HL-60 (cell line): ENCODE results near the gene SLC38A10.

ENCODE experiments used
- CTCF ChIP-seq: IDR thresholded peaks from one replicate; pipeline ENCODE4 v1.5.1; 2011; ENCODE audit warnings: low read length, control low read depth, inconsistent platforms; ENCODE audit not compliant: insufficient read depth
- POLR2AphosphoS5 ChIP-seq: IDR thresholded peaks from 2 replicates; pipeline ENCODE4 v1.6.1; 2012; ENCODE audit warnings: low read depth

- TF ChIP-seq CTCF = no peak
- no peak for TF ChIP-seq POLR2AphosphoS5
Measured at GRCh38 chr17:81261582-81262336, 33.3 kb downstream of the SLC38A10 start.
